Upper lobe of right lung (tissue), 1 donor: ENCODE results near the gene CLCA2. TPM values are rescaled to one million over a fixed set of nuclear protein-coding genes. Genes with fewer than 3 reads are reported as not detected.

Experiments
- ATAC-seq: fragments of 200-7000 bp; cut with Tn5 transposase; one replicate; pipeline ENCODE4 v1.9.1; 2020; ENCODE audit warnings: mild to moderate bottlenecking, moderate library complexity
- DNase-seq: peaks from one replicate; pipeline ENCODE4 v3.0.0-alpha.2; 2020
- H3K27ac ChIP-seq: fragments of 200-600 bp; one replicate; pipeline ENCODE4 v1.8.0; 2022
- H3K27me3 ChIP-seq: fragments of 200-600 bp; one replicate; pipeline ENCODE4 v1.8.0; 2022; ENCODE audit warnings: mild to moderate bottlenecking
- H3K36me3 ChIP-seq: fragments of 200-600 bp; one replicate; pipeline ENCODE4 v1.8.0; 2022
- H3K4me1 ChIP-seq: fragments of 200-600 bp; one replicate; pipeline ENCODE4 v1.8.0; 2022
- H3K4me3 ChIP-seq: fragments of 200-600 bp; one replicate; pipeline ENCODE4 v1.8.0; 2022; ENCODE audit warnings: mild to moderate bottlenecking
- H3K9me3 ChIP-seq: fragments of 200-600 bp; one replicate; pipeline ENCODE4 v1.8.0; 2022
- CTCF ChIP-seq: fragments of 200-600 bp; IDR thresholded peaks from one replicate; pipeline ENCODE4 v1.8.0; 2022; ENCODE audit warnings: antibody characterized with exemption
- intact Hi-C: fragments of 100-400 bp; cut with DNase I; formaldehyde crosslinking; loops from one replicate; pipeline ENCODE4 v1.11.0; 2022
- total RNA-seq: library from RNA; stranded (reverse); fragmentation: NEBNext Ultra II Directional; extraction: Animal tissue kit (Norgen Biotek cat#: 25700); gene quantifications from one replicate; pipeline ENCODE4 v1.2.1, GENCODE V29; 2021
- donor health status: DM: no; HTN: yes; CAD: no; lungs with severe emphysema.

The CLCA2 gene
- total RNA-seq, 1 donor from 2014 or later = not detected

GRCh38 chr1:86436041-86436440 lies 12.1 kb downstream of the CLCA2 start:
- intact Hi-C loops = no loop called here

GRCh38 chr1:86441581-86441980 lies 17.6 kb downstream of the CLCA2 start:
- H3K36me3 ChIP-seq = no peaks in the 10 kb centered on the region
- intact Hi-C loops = no loop called here
- H3K4me1 ChIP-seq = no peaks in the 10 kb centered on the region
- H3K27me3 ChIP-seq = no peaks in the 10 kb centered on the region
- H3K4me3 ChIP-seq = no peak overlapping the region
- TF ChIP-seq CTCF = no peak
- no peak overlapping the region for H3K27ac ChIP-seq
- ATAC-seq = no peak
- H3K9me3 ChIP-seq = no peaks in the 10 kb centered on the region
- no peak for DNase-seq

More at GRCh38 chr1:86436041-86436440, 12.1 kb downstream of the CLCA2 start:
- no peaks in the 10 kb centered on the region for H3K4me1 ChIP-seq
- TF ChIP-seq CTCF = no peak
- no peaks in the 10 kb centered on the region for H3K27me3 ChIP-seq
- no peaks in the 10 kb centered on the region for H3K9me3 ChIP-seq
- ATAC-seq = no peak
- H3K27ac ChIP-seq = no peak overlapping the region
- H3K4me3 ChIP-seq = no peak overlapping the region
- no peak for DNase-seq
- no peaks in the 10 kb centered on the region for H3K36me3 ChIP-seq

GRCh38 chr1:86441997-86442396 lies 18.0 kb downstream of the CLCA2 start:
- Histone ChIP-seq H3K4me1 (no peaks in the 10 kb centered on the region), H3K27me3 (no peaks in the 10 kb centered on the region), H3K27ac (no peak overlapping the region), H3K9me3 (no peaks in the 10 kb centered on the region), H3K36me3 (no peaks in the 10 kb centered on the region), H3K4me3 (no peak overlapping the region)
- ATAC-seq (no peak), DNase-seq (no peak)
- no peak for TF ChIP-seq CTCF
- intact Hi-C loops = no loop called here

GRCh38 chr1:86445919-86446318 lies 21.9 kb downstream of the CLCA2 start:
- no peak for DNase-seq
- no peak for ATAC-seq
- H3K9me3 ChIP-seq = no peaks in the 10 kb centered on the region
- intact Hi-C loops = no loop called here
- no peak for TF ChIP-seq CTCF
- no peaks in the 10 kb centered on the region for H3K27me3 ChIP-seq
- no peak overlapping the region for H3K4me3 ChIP-seq
- H3K27ac ChIP-seq = no peak overlapping the region
- H3K36me3 ChIP-seq = no peaks in the 10 kb centered on the region
- H3K4me1 ChIP-seq = no peaks in the 10 kb centered on the region

- no peak for ATAC-seq
Measured at GRCh38 chr1:86447198-86447790, 23.3 kb downstream of the CLCA2 start.

More at GRCh38 chr1:86447198-86447790, 23.3 kb downstream of the CLCA2 start:
- no peak for TF ChIP-seq CTCF
- Histone ChIP-seq H3K9me3 (no peaks in the 10 kb centered on the region), H3K36me3 (no peaks in the 10 kb centered on the region), H3K4me3 (no peak overlapping the region), H3K27me3 (no peaks in the 10 kb centered on the region), H3K4me1 (no peaks in the 10 kb centered on the region), H3K27ac (no peak overlapping the region)
- no peak for DNase-seq
- intact Hi-C loops = no loop called here
